PFSK-1 (cell line): ENCODE results near the gene CAV3.

Experiments used
- FOXP2 ChIP-seq: optimal IDR thresholded peaks from 2 replicates; pipeline ENCODE3; 2011; ENCODE audit warnings: borderline replicate concordance, control low read depth, inconsistent platforms; ENCODE audit not compliant: insufficient read depth; ENCODE audit errors: extremely low read length, extremely low read depth
- POLR2AphosphoS5 ChIP-seq: IDR thresholded peaks from 2 replicates; pipeline ENCODE4 v1.6.1; 2012; ENCODE audit warnings: low read depth, mild to moderate bottlenecking, control low read depth, low read length, moderate library complexity
- REST ChIP-seq, 2 experiments: IDR thresholded peaks; 2 replicates each; pipeline versions ENCODE4 v1.6.1 to v1.8.0; 2011 to 2012; ENCODE audit warnings: low read depth in 2 of 2, low read length in 2 of 2, control low read depth in 1 of 2, inconsistent platforms in 1 of 2, mild to moderate bottlenecking in 1 of 2, moderate library complexity in 1 of 2; ENCODE audit not compliant: insufficient read depth in 1 of 2
- SIN3A ChIP-seq: IDR thresholded peaks from 2 replicates; pipeline ENCODE4 v1.6.1; 2012; ENCODE audit warnings: mild to moderate bottlenecking, low read length, moderate library complexity, borderline replicate concordance; ENCODE audit not compliant: insufficient read depth
- TAF1 ChIP-seq: IDR thresholded peaks from 2 replicates; pipeline ENCODE4 v1.6.1; 2012; ENCODE audit warnings: low read length, control low read depth, borderline replicate concordance; ENCODE audit not compliant: insufficient read depth

Gene CAV3

GRCh38 chr3:8741581-8742261 lies 8.1 kb downstream of the CAV3 start:
- TF ChIP-seq SIN3A (no peak), REST (IDR thresholded peaks at IDR 0.05; ENCODE audit: insufficient read depth in 1 of 2, low read depth in 2 of 2, low read length in 2 of 2) (peak in 1 of 2 experiments; percentile 79; a peak in 2 of 4 replicates)

DNA sequence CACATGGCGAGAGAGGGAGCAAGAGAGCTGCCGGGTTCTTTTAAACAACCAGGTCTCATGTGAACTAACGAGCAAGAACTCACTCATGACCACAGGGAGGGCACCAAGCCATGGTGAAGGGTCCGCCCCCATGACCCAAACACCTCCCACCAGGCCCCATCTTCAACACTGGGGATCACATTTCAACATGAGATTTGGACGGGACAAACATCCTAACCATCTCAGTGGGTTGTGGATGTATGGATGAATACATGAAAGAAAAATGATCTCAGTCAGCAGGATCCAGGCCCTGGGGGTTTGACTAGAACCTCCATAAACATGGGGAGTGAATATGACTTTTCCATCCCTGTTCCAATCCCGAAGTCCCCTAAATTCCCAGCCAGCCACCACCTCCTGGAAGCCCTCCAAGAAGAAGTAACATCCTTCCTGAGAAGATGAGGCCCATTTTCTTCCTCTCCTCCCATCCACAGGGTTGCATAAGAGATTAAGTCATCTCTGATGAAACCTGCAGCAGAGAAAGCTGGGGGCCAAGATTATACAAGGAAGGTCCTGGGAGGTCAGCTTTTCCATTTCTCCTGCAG lies 9.5 kb downstream of the CAV3 start:
- TF ChIP-seq POLR2AphosphoS5 (no peak), FOXP2 (no peak), TAF1 (no peak), SIN3A (no peak), REST (IDR thresholded peaks at IDR 0.05; ENCODE audit: insufficient read depth in 1 of 2, low read depth in 2 of 2, low read length in 2 of 2) (no peak)

DNA sequence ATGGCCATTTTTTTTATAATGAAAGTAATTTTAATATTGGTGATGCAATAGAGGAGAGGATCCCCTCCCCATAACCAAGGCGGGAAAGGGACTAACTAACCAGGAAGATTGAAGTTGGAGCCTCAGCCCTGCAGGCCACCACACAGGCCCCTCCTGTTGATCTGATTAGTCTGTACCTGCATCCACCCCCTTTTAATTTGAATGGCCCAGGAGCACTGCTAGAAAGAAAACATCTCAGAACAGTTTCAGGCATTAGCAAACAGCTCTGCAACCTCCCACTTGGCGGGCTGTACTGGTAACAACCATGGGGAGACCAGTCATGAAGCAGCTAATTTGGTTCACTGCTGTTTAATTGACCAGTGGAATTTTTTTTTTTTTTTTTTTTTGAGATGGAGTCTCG lies 10.3 kb downstream of the CAV3 start:
- TF ChIP-seq REST (IDR thresholded peaks at IDR 0.05; ENCODE audit: insufficient read depth in 1 of 2, low read depth in 2 of 2, low read length in 2 of 2) (no peak), POLR2AphosphoS5 (no peak), TAF1 (no peak), FOXP2 (no peak), SIN3A (no peak)

GRCh38 chr3:8745619-8746370 lies 12.2 kb downstream of the CAV3 start:
- no peak for TF ChIP-seq SIN3A
- no peak for TF ChIP-seq TAF1

DNA sequence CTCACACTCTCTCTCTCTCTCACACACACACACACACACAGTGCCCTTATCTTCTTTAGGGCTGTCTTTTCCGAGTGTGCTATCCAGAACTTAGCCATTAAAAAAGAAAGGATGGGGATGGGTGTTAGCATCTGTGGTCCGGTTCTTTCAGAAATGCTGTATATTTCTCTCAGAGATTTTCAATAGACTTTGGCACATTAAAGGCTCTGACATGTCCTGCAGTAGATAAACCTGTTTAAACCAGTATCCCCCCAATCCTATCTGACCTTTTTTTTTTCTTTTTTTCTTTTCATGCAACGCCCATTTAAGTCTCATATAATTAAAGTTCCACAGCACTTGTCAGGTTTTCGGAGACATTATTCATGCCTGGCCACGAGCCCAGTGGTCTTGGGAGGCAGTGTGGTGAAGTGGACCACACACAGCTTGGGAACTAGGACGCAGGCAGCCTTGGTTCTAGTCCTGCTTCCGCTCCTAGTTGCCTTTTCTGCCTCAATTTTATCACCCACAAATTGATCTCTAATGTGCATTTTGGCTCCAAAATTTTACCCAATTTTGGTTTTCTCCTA lies 13.3 kb downstream of the CAV3 start:
- no peak for TF ChIP-seq REST (IDR thresholded peaks at IDR 0.05; ENCODE audit: insufficient read depth in 1 of 2, low read depth in 2 of 2, low read length in 2 of 2)
- TF ChIP-seq FOXP2: no peak
- no peak for TF ChIP-seq SIN3A
- TF ChIP-seq POLR2AphosphoS5: no peak
- no peak for TF ChIP-seq TAF1
